Kasumi-1 (cell line): ENCODE data around the gene LY6G6D.

Experiments used
- DNase-seq, 2 experiments: peaks; one replicate each; lab custom pipeline; 2025; lab: John Stamatoyannopoulos, UW

The LY6G6D gene

GRCh38 chr6:31764198-31764597 is 49.0 kb downstream of the LY6G6D start:
- DNase-seq = no peak

- DNase-seq = no peak
Measured at GRCh38 chr6:31765559-31765909, 50.4 kb downstream of the LY6G6D start.

- DNase-seq = no peak
Measured at GRCh38 chr6:31765910-31766794, 51.0 kb downstream of the LY6G6D start.

GRCh38 chr6:31767096-31767645 is 52.0 kb downstream of the LY6G6D start:
- no peak for DNase-seq
